Mucosa of descending colon (tissue), 3 donors: ENCODE results near the gene NOXO1. TPM values are rescaled to one million over a fixed set of nuclear protein-coding genes. Genes with fewer than 3 reads are reported as not detected.

Experiments
- ATAC-seq: fragments of 200-7000 bp; cut with Tn5 transposase; one replicate; pipeline ENCODE4 v1.9.1; 2020; ENCODE audit warnings: mild to moderate bottlenecking, moderate library complexity
- DNase-seq, 3 donors: peaks; one replicate each; pipeline ENCODE4 v3.0.0-alpha.2; 2020
- H3K36me3 ChIP-seq: fragments of 200-600 bp; one replicate; pipeline ENCODE4 v1.8.0; 2021; ENCODE audit warnings: low read depth, mild to moderate bottlenecking
- H3K4me1 ChIP-seq: fragments of 200-600 bp; one replicate; pipeline ENCODE4 v1.8.0; 2021; ENCODE audit warnings: low read depth, mild to moderate bottlenecking
- H3K4me3 ChIP-seq: fragments of 200-600 bp; one replicate; pipeline ENCODE4 v1.8.0; 2021; ENCODE audit warnings: mild to moderate bottlenecking
- H3K9me3 ChIP-seq: fragments of 200-600 bp; one replicate; pipeline ENCODE4 v1.8.0; 2021; ENCODE audit warnings: mild to moderate bottlenecking
- intact Hi-C, 2 donors: fragments of 100-400 bp; cut with DNase I in 1 of 2; cut with micrococcal nuclease in 1 of 2; formaldehyde crosslinking; loops; one replicate each; pipeline versions ENCODE4 v1.11.0 to v1.11.1; 2022; cut with DNase I, micrococcal nuclease
- total RNA-seq, 3 donors: library from RNA; stranded (reverse); fragmentation: NEBNext Ultra II Directional in 2 of 3; extraction: Animal tissue kit (Norgen Biotek cat#: 25700) in 2 of 3; gene quantifications; one replicate each; pipeline versions ENCODE4 v1.2.1 to v1.2.4, GENCODE V29; 2021 to 2023
- TF ChIP-seq, protein P1 (sequence below): fragments of 200-600 bp; IDR thresholded peaks from one replicate; pipeline ENCODE4 v1.8.0; 2022; ENCODE audit warnings: antibody characterized with exemption, mild to moderate bottlenecking
- donor health status: DM: no; HTN: no; CAD: no; lungs with moderate emphysema.
- donor health status: DM: no; HTN: no; CAD: no.
- donor health status: DM: no; HTN: yes; CAD: no.

NOXO1 gene
- total RNA-seq, 3 donors from 2014 or later = 12.2 to 39.9 (median 27.1) TPM

DNA sequence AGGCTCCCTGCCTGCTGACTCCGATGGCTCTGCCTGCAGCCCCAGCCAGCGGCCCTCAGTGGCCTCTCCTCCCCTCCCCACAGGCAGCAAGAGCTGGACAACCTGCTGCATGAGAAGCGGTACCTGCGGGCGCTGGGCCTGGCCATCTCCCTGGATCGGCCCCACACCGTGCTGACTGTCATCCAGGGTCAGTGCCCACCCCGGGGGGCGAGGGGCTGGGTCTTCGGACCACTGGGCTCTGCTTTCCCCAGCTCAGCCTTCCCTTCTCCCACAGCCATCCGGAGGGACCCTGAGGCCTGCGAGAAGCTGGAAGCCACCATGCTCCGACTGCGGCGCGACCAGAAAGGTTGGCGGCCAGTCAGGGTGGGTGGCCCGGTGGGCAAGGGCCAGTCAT lies 3.4 kb downstream of the NOXO1 start:
- intact Hi-C loops = no loop called here
- no peaks in the 10 kb centered on the region for H3K36me3 ChIP-seq

GRCh38 chr16:1976951-1977874 lies 4.1 kb downstream of the NOXO1 start:
- Histone ChIP-seq H3K4me1 (peaks cover 33% of the 10 kb centered on the region), H3K9me3 (no peaks in the 10 kb centered on the region), H3K36me3 (no peaks in the 10 kb centered on the region), H3K4me3 (no peak overlapping the region)
- TF ChIP-seq, protein P1, sequence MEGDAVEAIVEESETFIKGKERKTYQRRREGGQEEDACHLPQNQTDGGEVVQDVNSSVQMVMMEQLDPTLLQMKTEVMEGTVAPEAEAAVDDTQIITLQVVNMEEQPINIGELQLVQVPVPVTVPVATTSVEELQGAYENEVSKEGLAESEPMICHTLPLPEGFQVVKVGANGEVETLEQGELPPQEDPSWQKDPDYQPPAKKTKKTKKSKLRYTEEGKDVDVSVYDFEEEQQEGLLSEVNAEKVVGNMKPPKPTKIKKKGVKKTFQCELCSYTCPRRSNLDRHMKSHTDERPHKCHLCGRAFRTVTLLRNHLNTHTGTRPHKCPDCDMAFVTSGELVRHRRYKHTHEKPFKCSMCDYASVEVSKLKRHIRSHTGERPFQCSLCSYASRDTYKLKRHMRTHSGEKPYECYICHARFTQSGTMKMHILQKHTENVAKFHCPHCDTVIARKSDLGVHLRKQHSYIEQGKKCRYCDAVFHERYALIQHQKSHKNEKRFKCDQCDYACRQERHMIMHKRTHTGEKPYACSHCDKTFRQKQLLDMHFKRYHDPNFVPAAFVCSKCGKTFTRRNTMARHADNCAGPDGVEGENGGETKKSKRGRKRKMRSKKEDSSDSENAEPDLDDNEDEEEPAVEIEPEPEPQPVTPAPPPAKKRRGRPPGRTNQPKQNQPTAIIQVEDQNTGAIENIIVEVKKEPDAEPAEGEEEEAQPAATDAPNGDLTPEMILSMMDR = no peak
- no peak for DNase-seq
- no peak for ATAC-seq
- intact Hi-C loops = no loop called here

More for the DNA sequence above, 3.4 kb downstream of the NOXO1 start:
- ATAC-seq (no peak), DNase-seq (no peak)
- TF ChIP-seq, protein P1 = no peak
- Histone ChIP-seq H3K4me3 (no peak overlapping the region), H3K9me3 (no peaks in the 10 kb centered on the region), H3K4me1 (peaks cover 35% of the 10 kb centered on the region)

GRCh38 chr16:1976216-1976520 lies 5.1 kb downstream of the NOXO1 start:
- intact Hi-C loops = no loop called here
- DNase-seq = peak in 1 of 3 donors; percentile 24
- Histone ChIP-seq H3K9me3 (no peaks in the 10 kb centered on the region), H3K36me3 (no peaks in the 10 kb centered on the region), H3K4me3 (no peak overlapping the region), H3K4me1 (peaks cover 26% of the 10 kb centered on the region)
- TF ChIP-seq, protein P1 = no peak
- ATAC-seq = no peak

- TF ChIP-seq, protein P1 = no peak
- H3K4me1 ChIP-seq = peaks cover 27% of the 10 kb centered on the region
- DNase-seq = peak in 2 of 3 donors; percentile 29 to 50
- no peak overlapping the region for H3K4me3 ChIP-seq
- ATAC-seq = no peak
- H3K36me3 ChIP-seq = no peaks in the 10 kb centered on the region
- H3K9me3 ChIP-seq = no peaks in the 10 kb centered on the region
- intact Hi-C loops = no loop called here
Measured at GRCh38 chr16:1975432-1976215, 5.6 kb downstream of the NOXO1 start.

DNA sequence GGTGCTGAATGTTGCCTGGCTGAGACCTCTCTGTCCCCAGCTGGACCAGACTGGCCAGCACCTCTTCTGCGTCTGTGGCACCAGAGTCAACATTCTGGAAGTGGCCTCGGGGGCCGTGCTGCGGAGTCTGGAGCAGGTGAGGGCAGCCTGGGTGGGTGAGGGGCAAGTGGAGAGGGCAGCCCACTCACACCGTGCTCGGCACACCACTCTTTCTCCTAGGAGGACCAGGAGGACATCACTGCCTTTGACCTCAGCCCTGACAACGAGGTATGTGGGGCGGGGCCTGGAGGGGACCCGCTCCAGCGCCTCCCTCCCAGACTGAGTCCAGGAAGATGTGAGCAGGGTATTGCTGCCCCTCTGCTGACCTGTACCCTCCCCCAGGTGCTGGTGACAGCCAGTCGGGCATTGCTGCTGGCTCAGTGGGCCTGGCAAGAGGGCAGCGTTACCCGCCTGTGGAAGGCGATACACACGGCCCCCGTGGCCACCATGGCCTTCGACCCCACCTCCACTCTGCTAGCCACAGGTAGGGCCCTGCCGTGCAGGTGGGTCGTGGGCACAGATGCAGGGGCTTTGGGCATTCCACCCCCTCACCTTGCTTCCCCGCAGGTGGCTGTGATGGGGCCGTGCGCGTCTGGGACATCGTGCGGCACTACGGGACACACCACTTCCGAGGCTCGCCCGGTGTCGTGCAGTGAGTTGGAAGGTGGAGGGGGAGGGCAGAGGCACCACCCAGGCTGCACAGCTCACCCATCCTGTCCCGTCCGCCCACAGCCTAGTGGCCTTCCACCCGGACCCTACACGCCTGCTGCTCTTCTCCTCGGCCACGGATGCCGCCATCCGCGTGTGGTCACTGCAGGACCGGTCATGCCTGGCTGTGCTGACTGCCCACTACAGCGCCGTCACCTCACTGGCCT lies 6.9 kb downstream of the NOXO1 start:
- H3K4me1 ChIP-seq = peaks cover 20% of the 10 kb centered on the region

More for the DNA sequence above, 6.9 kb downstream of the NOXO1 start:
- no peaks in the 10 kb centered on the region for H3K36me3 ChIP-seq
- intact Hi-C loops = no loop called here
- no peaks in the 10 kb centered on the region for H3K9me3 ChIP-seq
- peak in 2 of 3 donors; percentile 36 to 56 for DNase-seq
- TF ChIP-seq, protein P1 = no peak
- no peak for ATAC-seq
- H3K4me3 ChIP-seq = no peak overlapping the region
